CD4-positive, alpha-beta T cell treated with Interleukin-4 for 1 hour (primary cell): ENCODE measurements around the gene CFAP57.
"Not testable (repeated sequence)": the region's sequence is repeated elsewhere in the genome, so short reads cannot be mapped to it uniquely, and the experiment has no call there.

ENCODE experiments used
- DNase-seq, 2 donors: peaks; one replicate each; pipeline ENCODE4 v3.0.0-alpha.2; 2020 to 2022

The CFAP57 gene

GRCh38 chr1:43171876-43172526 is at the start of gene CFAP57, which contains the start of gene EBNA1BP2:
Gene CFAP57, plus strand, starts transcription at chr1:43172330. Its CDS starts 424 bp downstream, at chr1:43172754.
Gene EBNA1BP2, minus strand, starts transcription at chr1:43172290. Its CDS starts 172 bp downstream, at chr1:43172118.
- peak; percentile 95 for DNase-seq

GRCh38 chr1:43123031-43123430 is 49.1 kb upstream of the CFAP57 start:
- no peak for DNase-seq

- no peak for DNase-seq
These were observed 43.3 kb upstream of the CFAP57 start for GRCh38 chr1:43128816-43129215.

- DNase-seq, result no peak
These were observed 42.7 kb upstream of the CFAP57 start for GRCh38 chr1:43129426-43129825.

GRCh38 chr1:43134068-43134467 is 38.1 kb upstream of the CFAP57 start:
- DNase-seq, result no peak

GRCh38 chr1:43134640-43135039 is 37.5 kb upstream of the CFAP57 start:
- no peak for DNase-seq

GRCh38 chr1:43135857-43136781 is 36.0 kb upstream of the CFAP57 start:
- DNase-seq, result no peak

- no peak for DNase-seq
These were observed 34.6 kb upstream of the CFAP57 start for GRCh38 chr1:43137445-43138052.

- DNase-seq, result not testable (repeated sequence)
These were observed 32.8 kb upstream of the CFAP57 start for GRCh38 chr1:43139295-43139694.

- DNase-seq, result no peak
These were observed 32.1 kb upstream of the CFAP57 start for GRCh38 chr1:43140010-43140409.

GRCh38 chr1:43140583-43140982 is 31.5 kb upstream of the CFAP57 start:
- no peak for DNase-seq

- DNase-seq, result no peak
These were observed 28.7 kb upstream of the CFAP57 start for GRCh38 chr1:43143441-43143888.

GRCh38 chr1:43144237-43144636 is 27.9 kb upstream of the CFAP57 start:
- DNase-seq, result no peak

GRCh38 chr1:43147625-43148327 is 24.4 kb upstream of the CFAP57 start:
- DNase-seq, result peak in 1 of 2 donors; percentile 6

GRCh38 chr1:43149889-43150288 is 22.2 kb upstream of the CFAP57 start:
- DNase-seq, result no peak

- no peak for DNase-seq
These were observed 19.3 kb upstream of the CFAP57 start for GRCh38 chr1:43152866-43153265.

GRCh38 chr1:43153443-43153842 is 18.7 kb upstream of the CFAP57 start:
- no peak for DNase-seq

GRCh38 chr1:43156026-43156425 is 16.1 kb upstream of the CFAP57 start:
- no peak for DNase-seq

GRCh38 chr1:43165162-43165561 is 7.0 kb upstream of the CFAP57 start:
- no peak for DNase-seq

GRCh38 chr1:43165765-43166164 is 6.4 kb upstream of the CFAP57 start:
- DNase-seq, result no peak

GRCh38 chr1:43171312-43171875 is 736 bp upstream of the CFAP57 start:
- DNase-seq, result no peak

- peak; percentile 88 to 93 for DNase-seq
These were observed 420 bp downstream of the CFAP57 start for GRCh38 chr1:43172527-43172972.
